AG04450 (cell line): ENCODE measurements around the gene ABCB8. TPM values are rescaled to one million over a fixed set of nuclear protein-coding genes. Genes with fewer than 3 reads are reported as not detected.
A peak's percentile ranks its signal among the peaks of the same experiment; 100 is the strongest.

ENCODE experiments used
- CTCF ChIA-PET: fragments of 300-600, 350-600 bp; formaldehyde crosslinking; extraction: SDS; loops from one replicate; lab custom pipeline; 2022; ENCODE audit warnings: antibody characterized with exemption, inconsistent platforms; lab: Charles Lee
- POLR2A ChIA-PET: fragments of 350-600 bp; formaldehyde crosslinking; extraction: SDS; loops from one replicate; lab custom pipeline; 2021; ENCODE audit warnings: antibody characterized with exemption, inconsistent platforms; lab: Yijun Ruan, JAX
- DNase-seq: peaks from one replicate; pipeline ENCODE4 v3.0.0-alpha.2; 2011; ENCODE audit warnings: low read depth, low spot score
- H3K27ac ChIP-seq: one replicate; pipeline ENCODE4 v1.5.1; 2012; ENCODE audit warnings: low read depth, low read length, control low read depth
- H3K27me3 ChIP-seq: one replicate; pipeline ENCODE4 v1.6.0; 2012; ENCODE audit warnings: low read length; ENCODE audit not compliant: control insufficient read depth, insufficient read depth
- H3K4me3 ChIP-seq: 2 replicates; pipeline ENCODE4 v1.5.1; 2011; ENCODE audit warnings: mild to moderate bottlenecking, low read depth, low read length, control low read depth
- H3K9me3 ChIP-seq: 2 replicates; pipeline ENCODE4 v1.5.1; 2012; ENCODE audit warnings: low read length; ENCODE audit not compliant: control insufficient read depth, insufficient read depth
- polyA plus RNA-seq: library from polyadenylated mRNA; depleted of rRNA; stranded (reverse); fragments of >200 nt; gene quantifications from 2 replicates; pipeline ENCODE4 v1.2.3, GENCODE V29; 2011
- TF ChIP-seq, protein P1 (sequence below): IDR thresholded peaks from 2 replicates; pipeline ENCODE4 v1.5.1; 2011; ENCODE audit warnings: low read depth, low read length, control low read depth, inconsistent platforms

The ABCB8 gene
- polyA plus RNA-seq, 1 experiment = 10.7 TPM

DNA sequence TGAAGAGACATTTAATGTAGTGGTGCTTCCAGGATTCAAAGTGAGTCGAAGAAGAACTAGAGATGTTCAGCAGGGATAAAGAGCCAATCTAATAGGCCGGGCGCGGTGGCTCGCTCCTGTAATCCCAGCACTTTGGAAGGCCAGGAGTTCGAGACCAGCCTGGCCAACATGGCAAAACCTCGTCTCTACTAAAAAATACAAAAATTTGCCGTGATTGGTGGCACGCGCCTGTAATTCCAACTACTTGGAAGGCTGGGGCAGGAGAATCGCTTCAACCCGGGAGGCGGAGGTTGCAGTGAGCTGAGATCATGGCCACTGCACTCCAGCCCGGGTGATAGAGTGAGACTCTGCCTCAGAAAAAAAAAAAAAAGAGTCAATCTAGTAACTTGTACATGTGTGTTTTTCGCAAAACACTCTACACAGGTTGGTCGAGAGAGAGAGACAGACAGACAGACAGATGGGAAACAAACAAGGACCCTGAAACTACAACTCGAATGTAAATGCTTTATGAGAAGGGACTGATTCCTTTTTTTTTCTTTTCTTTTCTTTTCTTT is 775 bp downstream of the ABCB8 start:
- no peaks in the 10 kb centered on the region for H3K27me3 ChIP-seq
- POLR2A ChIA-PET = interaction anchor here (0.6 to 1.3 kb wide), 7 partner anchors 11 to 1128 kb away, joined by 3 to 8 read pairs (median 5); partner anchors contain the start of gene FASTK

DNA sequence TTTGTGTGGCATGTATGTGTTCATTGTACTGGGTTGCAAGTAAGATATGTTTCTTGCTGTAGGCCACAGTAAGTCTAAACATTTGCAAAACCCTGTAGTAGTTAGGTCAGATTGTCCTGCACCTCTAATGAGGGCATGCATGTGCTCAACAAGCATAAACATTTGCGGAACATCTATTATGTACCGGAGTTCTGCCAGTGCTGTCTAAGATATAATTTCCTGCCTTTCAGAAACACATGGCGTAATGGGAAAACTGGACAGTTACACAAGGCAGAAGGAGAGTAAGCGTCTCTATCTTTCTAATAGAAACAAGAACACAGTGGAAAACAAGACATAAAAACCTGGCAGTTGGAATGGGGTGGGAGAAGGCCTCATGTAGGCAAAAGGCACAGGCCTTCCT is 2.8 kb downstream of the ABCB8 start:
- Histone ChIP-seq H3K27me3 (no peaks in the 10 kb centered on the region), H3K4me3 (no peak overlapping the region), H3K27ac (no peak overlapping the region), H3K9me3 (no peaks in the 10 kb centered on the region)
- TF ChIP-seq, protein P1, sequence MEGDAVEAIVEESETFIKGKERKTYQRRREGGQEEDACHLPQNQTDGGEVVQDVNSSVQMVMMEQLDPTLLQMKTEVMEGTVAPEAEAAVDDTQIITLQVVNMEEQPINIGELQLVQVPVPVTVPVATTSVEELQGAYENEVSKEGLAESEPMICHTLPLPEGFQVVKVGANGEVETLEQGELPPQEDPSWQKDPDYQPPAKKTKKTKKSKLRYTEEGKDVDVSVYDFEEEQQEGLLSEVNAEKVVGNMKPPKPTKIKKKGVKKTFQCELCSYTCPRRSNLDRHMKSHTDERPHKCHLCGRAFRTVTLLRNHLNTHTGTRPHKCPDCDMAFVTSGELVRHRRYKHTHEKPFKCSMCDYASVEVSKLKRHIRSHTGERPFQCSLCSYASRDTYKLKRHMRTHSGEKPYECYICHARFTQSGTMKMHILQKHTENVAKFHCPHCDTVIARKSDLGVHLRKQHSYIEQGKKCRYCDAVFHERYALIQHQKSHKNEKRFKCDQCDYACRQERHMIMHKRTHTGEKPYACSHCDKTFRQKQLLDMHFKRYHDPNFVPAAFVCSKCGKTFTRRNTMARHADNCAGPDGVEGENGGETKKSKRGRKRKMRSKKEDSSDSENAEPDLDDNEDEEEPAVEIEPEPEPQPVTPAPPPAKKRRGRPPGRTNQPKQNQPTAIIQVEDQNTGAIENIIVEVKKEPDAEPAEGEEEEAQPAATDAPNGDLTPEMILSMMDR = no peak
- DNase-seq = no peak
- CTCF ChIA-PET = interaction anchor here (1.3 to 1.7 kb wide), 2 partner anchors 13 to 80 kb away, joined by 4 to 5 read pairs; no protein-coding TSS in a partner anchor
- POLR2A ChIA-PET = interaction anchor here (1.0 kb wide), 1 partner anchor 20 kb away, joined by 3 read pairs; no protein-coding TSS in a partner anchor

More for the DNA sequence above, 775 bp downstream of the ABCB8 start:
- Histone ChIP-seq H3K27ac (peak overlapping the region; percentile 39), H3K9me3 (no peaks in the 10 kb centered on the region), H3K4me3 (peak overlapping the region; percentile 90)
- TF ChIP-seq, protein P1 = no peak
- DNase-seq = no peak
- CTCF ChIA-PET = interaction anchor here (1.1 to 1.9 kb wide), 6 partner anchors 9 to 84 kb away, joined by 3 to 13 read pairs (median 6); no protein-coding TSS in a partner anchor

DNA sequence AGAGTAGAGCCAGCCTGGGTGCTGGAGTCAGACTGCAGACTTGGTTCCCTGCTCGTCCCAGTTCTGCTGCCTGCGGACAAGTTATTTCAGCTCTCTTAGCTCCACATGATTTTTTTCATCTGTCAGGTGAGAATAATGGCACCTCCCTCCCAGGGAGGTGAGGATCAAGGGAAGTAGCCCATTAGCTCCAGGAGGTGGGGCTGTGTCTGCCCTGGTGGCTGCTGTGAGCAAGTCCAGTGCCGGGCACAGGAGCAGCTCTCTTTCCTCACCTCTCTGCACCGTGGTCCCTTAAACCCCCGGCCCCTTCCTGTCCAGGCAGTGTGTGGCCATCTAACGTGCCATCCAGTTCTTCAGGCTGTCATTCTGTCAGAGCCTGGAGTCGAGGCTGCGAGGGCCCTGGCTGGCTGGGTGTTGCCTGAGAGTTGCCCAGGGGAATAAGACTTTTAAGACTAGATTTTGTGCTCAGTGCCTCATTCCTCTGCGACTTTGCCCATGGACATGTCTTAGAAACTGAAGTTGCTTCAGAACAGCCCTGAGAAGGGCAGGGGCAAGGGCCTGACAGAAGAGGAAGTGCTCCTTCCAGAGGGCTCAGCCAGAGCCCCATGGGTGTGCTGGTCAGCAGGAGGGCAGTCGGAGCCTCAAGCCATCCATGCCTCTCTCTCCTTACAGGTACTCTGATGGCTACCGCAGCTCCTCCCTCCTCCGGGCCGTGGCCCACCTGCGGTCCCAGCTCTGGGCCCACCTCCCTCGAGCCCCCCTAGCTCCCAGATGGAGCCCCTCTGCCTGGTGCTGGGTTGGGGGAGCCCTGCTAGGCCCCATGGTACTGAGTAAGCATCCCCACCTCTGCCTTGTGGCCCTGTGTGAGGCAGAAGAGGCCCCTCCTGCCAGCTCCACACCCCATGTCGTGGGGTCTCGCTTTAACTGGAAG is 5.0 kb downstream of the ABCB8 start:
- H3K4me3 ChIP-seq = no peak overlapping the region
- H3K9me3 ChIP-seq = no peaks in the 10 kb centered on the region
- H3K27ac ChIP-seq = no peak overlapping the region
- no peak for DNase-seq
- TF ChIP-seq, protein P1 = no peak
- ChIA-PET CTCF (interaction anchor here (0.6 to 1.7 kb wide), 2 partner anchors 15 to 30 kb away, joined by 4 to 6 read pairs; no protein-coding TSS in a partner anchor), POLR2A (no interaction called here)
- H3K27me3 ChIP-seq = no peaks in the 10 kb centered on the region

DNA sequence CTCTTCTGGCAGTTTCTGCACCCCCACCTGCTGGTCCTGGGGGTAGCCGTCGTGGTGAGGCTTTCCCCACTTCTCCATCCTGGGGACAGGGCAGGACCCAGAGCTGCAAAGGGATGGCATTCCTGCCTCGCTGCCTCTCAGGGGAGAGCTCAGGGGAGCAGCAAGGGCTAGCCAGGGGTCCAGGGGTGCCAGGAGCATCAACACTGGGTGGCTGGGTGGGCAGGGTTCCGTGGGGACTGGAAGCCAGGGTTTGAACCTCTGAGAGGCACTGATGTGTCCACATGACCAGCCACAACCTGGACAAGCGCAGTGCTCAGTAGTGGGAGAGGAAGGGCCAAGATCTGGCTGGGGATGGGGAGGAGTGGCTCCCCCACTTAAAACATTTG is 5.6 kb downstream of the ABCB8 start:
- Histone ChIP-seq H3K4me3 (no peak overlapping the region), H3K27ac (no peak overlapping the region), H3K9me3 (no peaks in the 10 kb centered on the region), H3K27me3 (no peaks in the 10 kb centered on the region)
- TF ChIP-seq, protein P1 = no peak
- POLR2A ChIA-PET = no interaction called here
- CTCF ChIA-PET = no interaction called here
- DNase-seq = no peak
